Right atrium auricular region (tissue), 2 donors: ENCODE results near the gene PSMB7. TPM values are rescaled to one million over a fixed set of nuclear protein-coding genes. Genes with fewer than 3 reads are reported as not detected.

Experiments used
- DNase-seq: peaks from one replicate; pipeline ENCODE4 v3.0.0-alpha.2; 2019; ENCODE audit warnings: low spot score
- H3K27ac ChIP-seq, 2 donors: fragments of 200-600 bp; sonication (generic); 1 replicate in 1 of 2; 2 replicates in 1 of 2; pipeline ENCODE4 v1.5.1; 2016 to 2019
- H3K27me3 ChIP-seq, 2 donors: fragments of 200-600 bp; sonication (generic); one replicate each; pipeline versions ENCODE4 v1.5.1 to v1.6.0; 2017 to 2019
- H3K36me3 ChIP-seq: fragments of 200-600 bp; sonication (generic); one replicate; pipeline ENCODE4 v1.5.1; 2016
- H3K4me1 ChIP-seq, 2 donors: fragments of 200-600 bp; sonication (generic); one replicate each; pipeline versions ENCODE4 v1.5.1 to v1.6.0; 2017 to 2019
- H3K4me3 ChIP-seq, 2 donors: fragments of 200-600 bp; sonication (generic); 1 replicate in 1 of 2; 2 replicates in 1 of 2; pipeline ENCODE4 v1.5.1; 2017 to 2019; ENCODE audit warnings: mild to moderate bottlenecking in 1 of 2, moderate library complexity in 1 of 2
- H3K9me3 ChIP-seq, 2 donors: fragments of 200-600 bp; sonication (generic); one replicate each; pipeline ENCODE4 v1.5.1; 2019
- CTCF ChIP-seq, 2 donors: fragments of 200-600 bp; sonication (generic); IDR thresholded peaks; one replicate each; pipeline ENCODE4 v1.5.1; 2019; ENCODE audit warnings: antibody characterized with exemption in 2 of 2
- total RNA-seq, 2 donors: library from RNA; depleted of rRNA; stranded (reverse); fragments of >200 nt; gene quantifications; one replicate each; pipeline ENCODE4 v1.1.0, GENCODE V29; 2016

The PSMB7 gene
- total RNA-seq, 2 donors from 2014 or later = 178 to 207 TPM

DNA sequence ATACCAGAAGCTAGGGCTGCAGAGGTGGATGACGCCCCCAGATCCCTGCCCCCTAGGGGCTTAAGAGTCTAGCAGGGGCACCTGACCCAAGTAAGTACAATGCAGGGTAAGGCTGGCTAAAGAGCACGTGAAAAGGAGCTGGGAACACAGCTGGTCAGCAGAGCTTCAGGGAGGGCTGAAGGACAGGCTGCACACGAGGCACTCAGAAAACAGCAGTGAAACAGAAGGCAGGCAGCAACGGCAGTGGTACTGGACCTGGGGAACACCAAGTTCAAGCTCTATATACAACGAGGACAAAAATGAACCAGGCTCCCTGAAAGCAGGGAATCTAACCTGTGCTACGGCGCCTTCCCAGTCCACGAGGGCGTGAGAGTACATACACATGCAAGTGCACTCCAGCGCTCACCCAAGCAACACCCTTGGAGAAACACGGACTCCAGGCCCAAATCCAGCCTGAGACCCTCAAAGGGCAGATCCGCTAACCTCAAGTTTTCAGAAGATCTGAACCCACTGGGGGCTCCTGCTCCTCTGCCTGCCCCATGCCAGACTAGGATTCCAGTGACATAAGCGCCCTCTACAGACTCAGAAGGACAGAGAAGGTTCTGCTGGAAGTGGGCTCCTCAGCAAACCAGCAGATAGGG is 57.4 kb downstream of the PSMB7 start:
- H3K4me3 ChIP-seq = no peak overlapping the region
- TF ChIP-seq CTCF (IDR thresholded peaks at IDR 0.05) = no peak
- no peaks in the 10 kb centered on the region for H3K27me3 ChIP-seq
- H3K4me1 ChIP-seq = peaks cover 0 to 20% of the 10 kb centered on the region in 2 donors
- no peak for DNase-seq
- H3K27ac ChIP-seq = no peak overlapping the region
- peaks cover 17% of the 10 kb centered on the region for H3K36me3 ChIP-seq
- H3K9me3 ChIP-seq = no peaks in the 10 kb centered on the region

DNA sequence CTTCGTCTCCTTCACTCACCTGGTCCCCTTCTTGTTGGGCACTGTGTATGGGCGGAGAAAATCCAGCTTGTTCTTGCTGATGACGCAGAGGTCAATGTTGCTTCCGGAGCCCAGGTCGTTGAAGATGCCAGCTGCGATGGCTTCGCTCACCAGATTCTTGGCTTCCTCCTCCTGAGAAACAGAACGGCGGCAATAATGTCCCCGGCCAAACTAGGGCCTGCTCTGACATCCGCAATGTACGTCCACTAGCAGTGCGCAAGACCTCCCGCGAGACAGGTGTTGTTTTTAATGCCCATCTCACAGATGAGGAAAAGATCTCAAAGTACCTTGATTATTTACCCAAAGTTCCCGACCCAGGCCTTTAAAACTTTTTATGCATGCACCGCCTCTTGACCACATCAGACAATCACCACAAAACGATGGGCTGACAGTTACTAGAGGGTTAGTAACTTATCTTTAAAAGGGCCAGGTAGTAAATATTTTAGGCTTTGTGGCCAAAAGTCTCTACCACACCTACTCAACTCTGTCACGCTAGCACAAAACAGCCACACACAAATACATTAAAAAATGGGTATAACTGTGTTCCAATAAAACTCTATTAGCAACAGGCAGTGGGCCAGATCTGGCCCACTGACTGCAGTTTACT is 58.4 kb downstream of the PSMB7 start:
- Histone ChIP-seq H3K4me1 (peaks cover 0 to 19% of the 10 kb centered on the region in 2 donors), H3K27ac (no peak overlapping the region), H3K9me3 (no peaks in the 10 kb centered on the region), H3K4me3 (no peak overlapping the region), H3K27me3 (no peaks in the 10 kb centered on the region), H3K36me3 (peaks cover 27% of the 10 kb centered on the region)
- no peak for TF ChIP-seq CTCF (IDR thresholded peaks at IDR 0.05)
- DNase-seq = no peak

- H3K27ac ChIP-seq = no peak overlapping the region
Observed at GRCh38 chr9:124355941-124356744, 59.1 kb downstream of the PSMB7 start.

DNA sequence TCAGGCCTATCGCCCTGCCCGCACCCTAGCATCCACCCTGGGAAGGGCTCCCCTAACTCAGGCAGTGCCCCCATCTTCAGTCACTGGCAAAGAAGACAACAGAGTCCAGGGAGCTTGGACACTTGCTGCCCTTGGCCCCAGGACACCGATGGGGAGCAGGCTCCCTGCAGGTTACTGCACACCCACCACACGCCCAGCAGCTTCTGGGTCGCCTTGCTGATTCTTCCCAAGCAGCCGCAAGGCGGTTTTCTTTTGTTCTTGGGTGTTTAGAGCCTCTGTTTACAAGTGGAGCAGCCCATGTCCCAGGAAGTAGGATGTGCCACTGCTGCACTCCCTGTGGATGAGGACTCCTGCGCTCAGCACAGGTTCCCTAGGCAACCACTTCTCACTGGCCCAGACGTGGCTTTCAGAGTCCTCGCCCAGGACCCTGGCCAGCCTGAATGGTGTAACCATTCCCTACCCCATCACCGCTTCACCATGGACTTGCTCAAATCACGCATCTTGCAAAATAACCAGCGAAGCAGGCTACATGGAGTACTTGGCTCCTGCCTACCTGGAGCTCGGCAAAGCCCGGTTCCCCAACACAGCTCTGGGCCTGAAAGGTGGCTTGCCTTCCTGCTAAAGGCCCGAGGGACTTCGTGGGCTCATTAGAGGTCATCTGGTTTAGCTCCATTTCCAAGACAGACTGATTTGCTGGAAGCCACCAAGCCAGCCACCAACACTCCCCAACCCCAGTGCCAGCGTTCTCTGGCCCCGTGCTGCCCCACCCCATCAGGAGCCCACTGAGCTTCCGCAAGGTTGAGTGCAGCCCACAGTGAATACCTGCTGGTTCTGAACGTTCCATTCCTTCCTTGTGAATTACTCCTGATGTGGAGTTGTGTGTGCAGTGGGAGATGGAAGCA is 60.0 kb downstream of the PSMB7 start:
- H3K4me3 ChIP-seq = no peak overlapping the region
- H3K27ac ChIP-seq = no peak overlapping the region
- peaks cover 0 to 19% of the 10 kb centered on the region in 2 donors for H3K4me1 ChIP-seq
- no peak for TF ChIP-seq CTCF (IDR thresholded peaks at IDR 0.05)
- H3K27me3 ChIP-seq = no peaks in the 10 kb centered on the region
- no peak for DNase-seq
- H3K36me3 ChIP-seq = peaks cover 43% of the 10 kb centered on the region
- H3K9me3 ChIP-seq = no peaks in the 10 kb centered on the region

More at GRCh38 chr9:124355941-124356744, 59.1 kb downstream of the PSMB7 start:
- DNase-seq = no peak
- no peaks in the 10 kb centered on the region for H3K27me3 ChIP-seq
- no peak overlapping the region for H3K4me3 ChIP-seq
- H3K9me3 ChIP-seq = no peaks in the 10 kb centered on the region
- H3K36me3 ChIP-seq = peaks cover 34% of the 10 kb centered on the region
- TF ChIP-seq CTCF (IDR thresholded peaks at IDR 0.05) = no peak
- peaks cover 0 to 19% of the 10 kb centered on the region in 2 donors for H3K4me1 ChIP-seq

DNA sequence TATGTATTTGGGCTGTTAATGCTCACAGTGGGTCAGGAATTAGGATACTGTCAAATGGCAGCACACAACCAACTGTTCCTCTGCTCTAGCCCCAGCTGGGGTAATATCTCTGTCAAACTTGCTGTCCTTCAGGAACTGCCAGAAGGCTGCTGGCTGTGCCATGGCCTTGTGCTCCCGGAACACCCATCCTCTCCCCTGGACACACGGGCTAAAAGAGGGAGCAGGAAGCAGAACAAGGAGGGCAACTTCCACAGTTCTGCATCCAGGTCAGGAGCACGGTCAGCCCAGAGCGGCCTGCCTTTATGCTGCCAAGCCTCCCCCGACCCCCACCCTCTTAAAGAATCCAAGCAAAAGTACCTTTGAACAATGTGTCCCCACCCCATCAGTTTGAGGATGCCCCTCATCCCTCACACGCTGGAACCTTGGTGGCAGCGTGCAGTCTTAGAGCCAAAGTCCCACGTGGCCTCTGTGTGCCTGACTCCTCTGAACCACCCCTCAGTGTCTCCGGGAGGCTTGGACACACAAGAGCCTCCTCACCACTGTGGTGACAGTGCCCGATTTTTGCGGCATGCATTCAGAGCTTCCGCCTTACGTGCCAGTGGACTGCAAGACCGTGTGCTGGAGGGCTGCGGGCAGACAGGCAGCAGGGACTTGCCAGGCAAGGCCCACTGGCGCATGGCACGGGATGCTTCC is 60.8 kb downstream of the PSMB7 start:
- no peaks in the 10 kb centered on the region for H3K9me3 ChIP-seq
- peaks cover 0 to 19% of the 10 kb centered on the region in 2 donors for H3K4me1 ChIP-seq
- peaks cover 51% of the 10 kb centered on the region for H3K36me3 ChIP-seq
- H3K27ac ChIP-seq = no peak overlapping the region
- H3K27me3 ChIP-seq = no peaks in the 10 kb centered on the region
- no peak for TF ChIP-seq CTCF (IDR thresholded peaks at IDR 0.05)
- H3K4me3 ChIP-seq = no peak overlapping the region
- DNase-seq = no peak
